ENCODE results near the gene DNAJB9.

DNA sequence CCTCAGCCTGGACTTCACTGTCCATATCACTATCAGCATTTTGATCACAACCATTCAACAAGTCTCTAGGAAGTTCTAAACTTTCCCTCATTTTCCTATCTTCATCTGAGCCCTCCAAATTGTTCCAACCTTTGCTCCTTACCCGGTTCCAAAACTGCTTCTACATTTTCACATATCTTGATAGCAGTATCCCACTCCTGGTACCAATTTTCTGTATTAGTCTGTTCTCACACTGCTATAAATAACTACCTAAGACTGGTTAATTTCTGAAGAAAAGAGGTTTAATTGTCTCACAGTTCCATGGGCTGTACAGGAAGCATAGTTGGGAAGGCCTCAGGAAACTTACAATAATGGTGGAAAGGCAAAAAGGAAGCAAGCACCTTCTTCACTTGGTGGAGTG is 12.1 kb upstream of the DNAJB9 start:
- TF ChIP-seq, protein P1, sequence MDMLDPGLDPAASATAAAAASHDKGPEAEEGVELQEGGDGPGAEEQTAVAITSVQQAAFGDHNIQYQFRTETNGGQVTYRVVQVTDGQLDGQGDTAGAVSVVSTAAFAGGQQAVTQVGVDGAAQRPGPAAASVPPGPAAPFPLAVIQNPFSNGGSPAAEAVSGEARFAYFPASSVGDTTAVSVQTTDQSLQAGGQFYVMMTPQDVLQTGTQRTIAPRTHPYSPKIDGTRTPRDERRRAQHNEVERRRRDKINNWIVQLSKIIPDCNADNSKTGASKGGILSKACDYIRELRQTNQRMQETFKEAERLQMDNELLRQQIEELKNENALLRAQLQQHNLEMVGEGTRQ (IDR thresholded peaks at IDR 0.05; ENCODE audit: low read length), result no peak
- TF ChIP-seq POLR2A (IDR thresholded peaks at IDR 0.05; ENCODE audit: control extremely low read depth in 1 of 2, low read depth in 2 of 2, low read length in 2 of 2) (no peak), SP1 (IDR thresholded peaks at IDR 0.05; ENCODE audit: low read depth, low read length) (no peak), FOSL1 (IDR thresholded peaks at IDR 0.05; ENCODE audit: insufficient read depth, low read depth, low read length) (no peak), TCF12 (IDR thresholded peaks at IDR 0.05; ENCODE audit: low read depth, low read length) (no peak), SUZ12 (IDR thresholded peaks at IDR 0.05; ENCODE audit: low read length) (no peak), POLR2AphosphoS5 (IDR thresholded peaks at IDR 0.05; ENCODE audit: low read depth, low read length) (no peak), SIN3A (conservative IDR thresholded peaks at IDR 0.05 in 1 of 2, IDR thresholded peaks at IDR 0.05 in 1 of 2; ENCODE audit: low read depth in 1 of 2, low read length in 2 of 2) (no peak), CHD1 (IDR thresholded peaks at IDR 0.05; ENCODE audit: low read depth, low read length) (no peak), TAF1 (IDR thresholded peaks at IDR 0.05; ENCODE audit: low read depth, low read length) (no peak), RFX5 (IDR thresholded peaks at IDR 0.05; ENCODE audit: borderline replicate concordance, low read depth, low read length) (no peak)
- TF ChIP-seq, protein P2, sequence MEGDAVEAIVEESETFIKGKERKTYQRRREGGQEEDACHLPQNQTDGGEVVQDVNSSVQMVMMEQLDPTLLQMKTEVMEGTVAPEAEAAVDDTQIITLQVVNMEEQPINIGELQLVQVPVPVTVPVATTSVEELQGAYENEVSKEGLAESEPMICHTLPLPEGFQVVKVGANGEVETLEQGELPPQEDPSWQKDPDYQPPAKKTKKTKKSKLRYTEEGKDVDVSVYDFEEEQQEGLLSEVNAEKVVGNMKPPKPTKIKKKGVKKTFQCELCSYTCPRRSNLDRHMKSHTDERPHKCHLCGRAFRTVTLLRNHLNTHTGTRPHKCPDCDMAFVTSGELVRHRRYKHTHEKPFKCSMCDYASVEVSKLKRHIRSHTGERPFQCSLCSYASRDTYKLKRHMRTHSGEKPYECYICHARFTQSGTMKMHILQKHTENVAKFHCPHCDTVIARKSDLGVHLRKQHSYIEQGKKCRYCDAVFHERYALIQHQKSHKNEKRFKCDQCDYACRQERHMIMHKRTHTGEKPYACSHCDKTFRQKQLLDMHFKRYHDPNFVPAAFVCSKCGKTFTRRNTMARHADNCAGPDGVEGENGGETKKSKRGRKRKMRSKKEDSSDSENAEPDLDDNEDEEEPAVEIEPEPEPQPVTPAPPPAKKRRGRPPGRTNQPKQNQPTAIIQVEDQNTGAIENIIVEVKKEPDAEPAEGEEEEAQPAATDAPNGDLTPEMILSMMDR (IDR thresholded peaks at IDR 0.05; ENCODE audit: control extremely low read depth in 1 of 3, insufficient read depth in 1 of 3, low read depth in 1 of 3, low read length in 3 of 3), result no peak
